IPS DF 6.9 (cell line): ENCODE data around the gene HIPK2.

Experiments used
- DNase-seq: peaks from one replicate; pipeline ENCODE4 v3.0.0-alpha.2; 2013; ENCODE audit warnings: low read depth, low spot score
- H3K27ac ChIP-seq: one replicate; pipeline ENCODE4 v1.5.1; 2013; ENCODE audit warnings: low read length, control low read depth
- H3K27me3 ChIP-seq: 2 replicates; pipeline ENCODE4 v1.6.1; 2013; ENCODE audit warnings: mild to moderate bottlenecking, low read length; ENCODE audit not compliant: control insufficient read depth, insufficient read depth
- H3K36me3 ChIP-seq: 2 replicates; pipeline ENCODE4 v1.6.1; 2013; ENCODE audit warnings: low read length; ENCODE audit not compliant: control insufficient read depth, insufficient read depth
- H3K4me1 ChIP-seq: 2 replicates; pipeline ENCODE4 v1.6.1; 2013; ENCODE audit warnings: low read length; ENCODE audit not compliant: control insufficient read depth, insufficient read depth
- H3K4me3 ChIP-seq: 2 replicates; pipeline ENCODE4 v1.5.1; 2013; ENCODE audit warnings: mild to moderate bottlenecking, low read length
- H3K9me3 ChIP-seq: 2 replicates; pipeline ENCODE4 v1.6.1; 2013; ENCODE audit warnings: low read length, inconsistent platforms; ENCODE audit not compliant: control insufficient read depth, insufficient read depth
- WGBS: extraction: QIAGEN DNeasy Blood & Tissue Kit; methylation state at CpG from one replicate; pipeline ENCODE4 v1.1.7; 2013; ENCODE audit warnings: mixed read lengths, missing lambda C conversion rate; ENCODE audit not compliant: insufficient read length, insufficient coverage; 5-methylcytosine and 5-hydroxymethylcytosine counted together

Gene HIPK2

GRCh38 chr7:139811066-139811465, 33.3 kb upstream of the HIPK2 start:
- Histone ChIP-seq H3K27ac (no peak overlapping the region), H3K4me1 (no peaks in the 10 kb centered on the region)
- no CpG with 5 or more reads among the region's 2 CpGs for whole genome bisulfite sequencing

DNA sequence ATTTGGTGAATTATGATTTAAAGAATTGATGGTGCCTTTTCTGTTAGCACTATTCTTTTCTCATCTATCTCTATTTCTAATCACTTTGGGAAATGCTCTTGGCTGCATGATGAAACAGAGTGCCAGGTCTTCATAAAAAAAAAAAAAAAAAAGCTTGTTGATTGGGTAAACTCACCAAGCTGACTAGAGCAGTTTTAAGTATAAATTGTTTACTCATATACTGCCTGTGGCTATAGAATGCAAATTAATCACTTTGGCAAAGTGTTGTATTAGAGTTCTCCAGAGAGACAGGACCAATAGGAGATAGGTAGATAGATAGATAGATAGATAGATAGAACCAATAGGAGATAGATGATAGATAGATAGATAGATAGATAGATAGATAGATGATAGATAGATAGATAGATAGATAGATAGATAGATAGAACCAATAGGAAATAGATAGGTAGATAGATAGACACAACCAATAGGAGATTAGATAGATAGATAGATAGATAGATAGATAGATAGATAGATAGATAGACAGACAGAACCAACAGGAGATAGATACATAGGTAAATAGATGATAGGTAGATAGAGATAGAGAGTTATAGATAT, 31.1 kb upstream of the HIPK2 start:
- no peak overlapping the region for H3K27ac ChIP-seq
- no peaks in the 10 kb centered on the region for H3K9me3 ChIP-seq
- H3K27me3 ChIP-seq = no peaks in the 10 kb centered on the region
- H3K36me3 ChIP-seq = no peaks in the 10 kb centered on the region
- H3K4me3 ChIP-seq = no peak overlapping the region
- no peak for DNase-seq
- no peaks in the 10 kb centered on the region for H3K4me1 ChIP-seq

More at GRCh38 chr7:139811066-139811465, 33.3 kb upstream of the HIPK2 start:
- Histone ChIP-seq H3K4me3 (no peak overlapping the region), H3K27me3 (no peaks in the 10 kb centered on the region), H3K9me3 (no peaks in the 10 kb centered on the region), H3K36me3 (no peaks in the 10 kb centered on the region)
- no peak for DNase-seq

DNA sequence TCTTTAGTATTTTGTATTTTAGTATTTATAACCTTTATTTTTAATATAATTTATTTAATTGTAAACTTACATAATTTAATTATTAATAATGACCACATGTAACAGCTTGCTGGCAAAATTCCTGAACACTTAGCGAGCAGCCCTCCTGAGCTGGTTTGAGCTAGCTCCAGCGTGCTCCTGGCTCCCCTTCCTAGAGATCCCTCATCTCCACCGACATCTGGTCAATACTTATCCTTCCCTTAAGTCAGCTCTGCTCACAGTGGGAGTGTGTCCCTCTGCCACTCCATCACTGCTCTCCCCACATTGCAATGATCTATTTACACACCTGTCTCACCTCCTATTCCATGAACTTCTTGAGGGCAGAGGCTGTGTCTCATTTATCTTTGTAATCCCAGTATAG, 30.6 kb upstream of the HIPK2 start:
- no peak for DNase-seq
- Histone ChIP-seq H3K4me1 (no peaks in the 10 kb centered on the region), H3K9me3 (no peaks in the 10 kb centered on the region; the same call in 1 of the 2 replicates), H3K4me3 (no peak overlapping the region), H3K27ac (no peak overlapping the region), H3K36me3 (no peaks in the 10 kb centered on the region), H3K27me3 (no peaks in the 10 kb centered on the region)
- no CpG with 5 or more reads among the region's 3 CpGs for WGBS

DNA sequence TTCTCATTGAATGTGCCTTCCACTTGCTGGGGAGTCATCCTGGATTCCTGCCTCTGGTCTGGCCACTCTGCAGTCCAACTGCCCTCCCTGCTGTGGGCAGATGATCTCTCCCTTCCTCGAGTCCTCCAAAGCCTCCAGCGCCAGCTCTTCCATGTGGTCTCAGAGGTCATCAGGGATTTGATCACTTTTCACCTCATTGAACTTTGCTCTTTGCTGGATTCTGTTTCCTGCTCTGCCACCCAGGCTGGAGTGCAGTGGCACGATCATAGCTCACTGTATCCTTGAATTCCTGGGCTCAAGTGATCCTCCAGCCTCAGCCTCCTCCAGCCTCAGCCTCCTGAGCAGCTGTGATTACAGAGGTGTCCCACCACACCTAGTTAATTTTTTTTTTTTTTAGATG, 29.2 kb upstream of the HIPK2 start:
- no CpG with 5 or more reads among the region's 3 CpGs for WGBS

DNA sequence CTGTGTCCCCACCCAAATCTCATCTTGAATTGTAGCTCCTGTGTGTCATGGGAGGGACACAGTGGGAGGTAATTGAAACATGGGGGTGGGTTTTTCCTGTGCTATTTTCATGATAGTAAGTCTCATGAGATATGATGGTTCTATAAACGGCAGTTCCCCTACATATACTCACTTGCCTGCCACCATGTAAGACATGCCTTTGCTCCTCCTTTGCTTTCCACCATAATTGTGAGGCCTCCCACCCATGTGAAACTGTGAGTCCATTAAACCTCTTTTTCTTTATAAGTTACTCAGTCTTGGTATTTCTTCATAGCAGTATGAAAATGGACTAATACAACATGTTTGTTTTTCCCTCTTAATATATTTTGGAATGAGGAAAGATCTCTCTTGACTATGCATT, 26.8 kb upstream of the HIPK2 start:
- Histone ChIP-seq H3K4me3 (no peak overlapping the region), H3K27ac (no peak overlapping the region), H3K4me1 (no peaks in the 10 kb centered on the region), H3K27me3 (no peaks in the 10 kb centered on the region), H3K9me3 (no peaks in the 10 kb centered on the region; the same call in 1 of the 2 replicates), H3K36me3 (no peaks in the 10 kb centered on the region)
- no CpG with 5 or more reads among the region's 1 CpG for WGBS
- DNase-seq = no peak

More for the DNA sequence above, 29.2 kb upstream of the HIPK2 start:
- Histone ChIP-seq H3K27me3 (no peaks in the 10 kb centered on the region), H3K27ac (no peak overlapping the region), H3K4me3 (no peak overlapping the region), H3K9me3 (no peaks in the 10 kb centered on the region; the same call in 1 of the 2 replicates), H3K4me1 (no peaks in the 10 kb centered on the region), H3K36me3 (no peaks in the 10 kb centered on the region)
- no peak for DNase-seq

DNA sequence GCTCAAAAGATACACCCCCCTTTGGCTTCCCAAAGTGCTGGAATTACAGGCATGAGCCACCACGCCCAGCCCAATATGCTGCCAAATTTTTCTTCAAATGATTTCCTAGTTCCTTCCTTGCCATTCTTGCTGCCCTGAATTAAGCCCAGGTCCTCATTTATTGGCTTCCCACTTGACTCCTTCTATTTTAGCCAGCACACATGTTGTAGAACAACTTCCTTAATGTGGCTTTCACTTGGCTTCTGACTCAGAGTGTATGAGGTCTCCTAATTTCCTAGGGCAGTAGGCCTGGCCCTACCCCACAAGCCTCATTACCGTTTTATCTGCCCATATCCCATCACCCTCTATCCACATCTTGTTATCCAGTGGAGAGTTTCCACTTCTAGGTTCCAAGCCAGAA, 21.8 kb upstream of the HIPK2 start:
- no peak overlapping the region for H3K4me3 ChIP-seq
- no peaks in the 10 kb centered on the region; the same call in 1 of the 2 replicates for H3K9me3 ChIP-seq
- H3K27ac ChIP-seq = no peak overlapping the region
- no peaks in the 10 kb centered on the region for H3K36me3 ChIP-seq
- no peak for DNase-seq
- no peaks in the 10 kb centered on the region for H3K27me3 ChIP-seq
- no CpG with 5 or more reads among the region's 2 CpGs for WGBS
- H3K4me1 ChIP-seq = no peaks in the 10 kb centered on the region

GRCh38 chr7:139798892-139799291, 21.1 kb upstream of the HIPK2 start:
- no peak overlapping the region for H3K4me3 ChIP-seq
- H3K4me1 ChIP-seq = no peaks in the 10 kb centered on the region
- no CpG with 5 or more reads among the region's 4 CpGs for WGBS
- H3K9me3 ChIP-seq = no peaks in the 10 kb centered on the region; the same call in 1 of the 2 replicates
- H3K27me3 ChIP-seq = no peaks in the 10 kb centered on the region
- DNase-seq = no peak
- H3K27ac ChIP-seq = no peak overlapping the region
- no peaks in the 10 kb centered on the region for H3K36me3 ChIP-seq

GRCh38 chr7:139798221-139798620, 20.4 kb upstream of the HIPK2 start:
- Histone ChIP-seq H3K36me3 (no peaks in the 10 kb centered on the region), H3K27me3 (no peaks in the 10 kb centered on the region), H3K4me3 (no peak overlapping the region), H3K9me3 (no peaks in the 10 kb centered on the region), H3K27ac (no peak overlapping the region), H3K4me1 (no peaks in the 10 kb centered on the region)
- WGBS = no CpG with 5 or more reads among the region's 10 CpGs
- DNase-seq = no peak

DNA sequence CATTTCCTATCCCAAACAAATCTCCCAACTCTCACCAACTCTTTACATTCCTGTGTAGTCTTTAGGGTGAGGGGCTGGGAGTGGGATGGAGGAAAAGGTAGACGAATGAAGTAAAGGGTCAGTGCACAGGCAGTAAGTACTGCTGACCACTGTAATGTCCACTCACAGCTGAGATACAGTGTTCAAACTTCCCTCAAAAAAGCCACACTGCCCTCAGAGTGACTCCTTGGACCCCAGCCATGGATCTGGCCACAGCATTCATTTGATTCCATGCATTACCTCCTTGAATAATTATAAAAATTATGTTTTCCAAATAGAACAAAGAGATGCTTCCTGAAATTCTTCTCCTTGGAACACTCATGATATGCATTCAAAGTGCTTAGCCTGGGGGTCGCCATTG, 19.8 kb upstream of the HIPK2 start:
- no peaks in the 10 kb centered on the region for H3K36me3 ChIP-seq
- H3K27me3 ChIP-seq = no peaks in the 10 kb centered on the region
- WGBS = no CpG with 5 or more reads among the region's 2 CpGs
- no peak for DNase-seq
- H3K4me1 ChIP-seq = no peaks in the 10 kb centered on the region
- no peak overlapping the region for H3K27ac ChIP-seq
- H3K4me3 ChIP-seq = no peak overlapping the region
- no peaks in the 10 kb centered on the region for H3K9me3 ChIP-seq

DNA sequence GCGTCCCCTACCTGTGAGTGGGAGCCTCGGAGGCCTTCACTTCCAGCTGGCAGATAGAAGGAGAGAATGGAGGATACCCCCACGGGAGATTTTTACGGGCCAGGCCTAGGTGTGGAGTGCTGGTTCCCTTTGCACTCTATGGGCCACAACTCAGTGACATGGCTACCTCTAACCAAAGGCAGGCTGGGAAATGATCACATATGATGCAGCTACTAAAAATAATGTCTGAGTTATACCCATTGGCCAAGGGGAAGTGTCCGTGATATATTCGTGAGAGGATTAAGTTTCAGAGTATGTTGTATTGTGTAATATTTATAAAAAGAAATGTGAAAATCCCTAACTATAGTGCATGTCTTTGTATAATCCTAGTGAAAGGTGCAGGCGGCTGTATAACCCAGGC, 13.5 kb upstream of the HIPK2 start:
- H3K36me3 ChIP-seq = no peaks in the 10 kb centered on the region
- no peaks in the 10 kb centered on the region for H3K4me1 ChIP-seq
- DNase-seq = no peak
- WGBS = 100% methylated on average over 2 of the region's 7 CpGs
- no peak overlapping the region for H3K27ac ChIP-seq
- no peaks in the 10 kb centered on the region for H3K27me3 ChIP-seq
- H3K9me3 ChIP-seq = no peaks in the 10 kb centered on the region
- no peak overlapping the region for H3K4me3 ChIP-seq

DNA sequence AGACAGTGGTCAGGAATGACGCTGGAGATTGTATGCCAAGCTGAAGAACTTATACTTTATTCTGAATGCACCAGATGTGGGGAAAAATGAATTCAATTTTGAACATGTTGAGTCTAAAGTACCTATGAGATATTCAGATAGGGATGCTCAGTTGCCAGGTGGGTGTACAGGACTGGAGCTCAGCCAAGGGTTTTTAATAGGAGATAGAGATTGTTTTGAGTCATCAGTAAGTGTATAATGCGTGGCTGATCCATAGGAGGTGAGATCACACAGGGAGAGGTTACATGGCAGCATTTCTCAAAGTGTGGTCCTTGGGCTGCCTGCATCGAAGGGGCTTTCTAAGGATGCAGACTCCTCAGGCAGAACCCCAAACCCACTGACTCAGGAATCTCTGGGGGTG, 6.8 kb upstream of the HIPK2 start:
- Histone ChIP-seq H3K27me3 (peaks cover 2% of the 10 kb centered on the region; the same call in 1 of the 2 replicates), H3K9me3 (no peaks in the 10 kb centered on the region), H3K36me3 (no peaks in the 10 kb centered on the region), H3K4me1 (no peaks in the 10 kb centered on the region), H3K27ac (no peak overlapping the region), H3K4me3 (no peak overlapping the region)
- WGBS = no CpG with 5 or more reads among the region's 3 CpGs
- DNase-seq = no peak
